Measurements from ENCODE around the gene THSD7B. TPM values are rescaled to one million over a fixed set of nuclear protein-coding genes. Genes with fewer than 3 reads are reported as not detected.

THSD7B gene
- total and polyA plus RNA-seq, 10 of the 15 experiments (the other 5 are each of a cell fraction or from before 2014, with no cell fraction given), result 0.03 to 0.56 (median 0.28) TPM

GRCh38 chr2:137002896-137003295 is 237.6 kb downstream of the THSD7B start:
- no peaks in the 10 kb centered on the region for H3K36me3 ChIP-seq (ENCODE audit: control insufficient read depth in 2 of 2, insufficient read depth in 2 of 2, low read length in 1 of 2)
- no peaks in the 10 kb centered on the region for H3K27me3 ChIP-seq (replicated peaks in 1 of 2; ENCODE audit: control insufficient read depth in 2 of 2, insufficient read depth in 2 of 2, low read length in 1 of 2)
- no peak overlapping the region for H3K4me3 ChIP-seq
- ChIA-PET SMC1A (ENCODE audit: uncharacterized antibody, unreplicated experiment) (no interaction called here), CTCF (interaction anchor here (0.6 kb wide), 1 partner anchor 377 kb away, joined by 4 read pairs; no protein-coding TSS in a partner anchor), POLR2A (no interaction called here), RAD21 (ENCODE audit: unreplicated experiment) (no interaction called here)
- no TSS peak for BruUV-seq (replicated peaks)
- intact Hi-C loops (cut with micrococcal nuclease; ENCODE audit: unreplicated experiment) (no loop called here), in situ Hi-C loops (cut with MboI) (no loop called here)
- no peaks in the 10 kb centered on the region for H3K79me2 ChIP-seq (ENCODE audit: control insufficient read depth, insufficient read depth, low read length)
- H3K9ac ChIP-seq (ENCODE audit: control insufficient read depth, insufficient read depth, low read length), result no peak overlapping the region
- no peak overlapping the region for H3K4me2 ChIP-seq (ENCODE audit: control insufficient read depth, insufficient read depth)
- TF ChIP-seq ZBED1 (IDR thresholded peaks at IDR 0.05; ENCODE audit: borderline replicate concordance) (no peak), ZNF687 (IDR thresholded peaks at IDR 0.05) (no peak), IRF4 (IDR thresholded peaks at IDR 0.05; ENCODE audit: low read depth, low read length) (no peak), CBX3 (IDR thresholded peaks at IDR 0.05; ENCODE audit: borderline replicate concordance, low read depth) (no peak)
- no peaks in the 10 kb centered on the region for H3K4me1 ChIP-seq (ENCODE audit: control insufficient read depth, insufficient read depth, low read length)
- WGBS (ENCODE audit: insufficient coverage, insufficient replicate concordance, low lambda C conversion rate, missing lambda C conversion rate), result 0% methylated on average over 1 of the region's 1 CpG
- no peaks in the 10 kb centered on the region for H3K9me3 ChIP-seq (replicated peaks; ENCODE audit: control insufficient read depth, insufficient read depth, low read length)
- H4K20me1 ChIP-seq (ENCODE audit: control insufficient read depth, insufficient read depth), result no peaks in the 10 kb centered on the region
- no peak overlapping the region for H2AFZ ChIP-seq (ENCODE audit: control insufficient read depth, low read depth, low read length)
- DNase-seq (ENCODE audit: low read depth, low spot score) (no peak), FAIRE-seq (no peak), ATAC-seq (no peak)
- no peak overlapping the region for H3K27ac ChIP-seq (ENCODE audit: control insufficient read depth, insufficient read depth)

- H3K4me3 ChIP-seq, result no peak overlapping the region
- in situ Hi-C loops (cut with MboI), result no loop called here
- no peaks in the 10 kb centered on the region for H3K79me2 ChIP-seq (ENCODE audit: control insufficient read depth, insufficient read depth, low read length)
- ChIA-PET SMC1A (ENCODE audit: uncharacterized antibody, unreplicated experiment) (no interaction called here), POLR2A (no interaction called here), RAD21 (ENCODE audit: unreplicated experiment) (no interaction called here), CTCF (interaction anchor here (1.5 kb wide), 1 partner anchor 9 kb away, joined by 3 read pairs; no protein-coding TSS in a partner anchor)
- no peak overlapping the region for H3K9ac ChIP-seq (ENCODE audit: control insufficient read depth, insufficient read depth, low read length)
- intact Hi-C loops (cut with micrococcal nuclease; ENCODE audit: unreplicated experiment), result no loop called here
- no peak for TF ChIP-seq IRF4 (IDR thresholded peaks at IDR 0.05; ENCODE audit: low read depth, low read length)
- no peak for TF ChIP-seq YY1 (IDR thresholded peaks at IDR 0.05; ENCODE audit: low read depth, low read length)
- no peak for TF ChIP-seq SMAD5 (IDR thresholded peaks at IDR 0.05; ENCODE audit: low read depth)
- TF ChIP-seq MAX (IDR thresholded peaks at IDR 0.05; ENCODE audit: low read depth, low read length), result no peak
- no peak for TF ChIP-seq RELA (IDR thresholded peaks at IDR 0.05; ENCODE audit: borderline replicate concordance, partially characterized antibody)
- BruUV-seq (replicated peaks), result no TSS peak
- H3K27ac ChIP-seq (ENCODE audit: control insufficient read depth, insufficient read depth), result no peak overlapping the region
- DNase-seq (ENCODE audit: low read depth, low spot score), result no peak
- H3K36me3 ChIP-seq (ENCODE audit: control insufficient read depth in 2 of 2, insufficient read depth in 2 of 2, low read length in 1 of 2), result no peaks in the 10 kb centered on the region
- FAIRE-seq, result no peak
- no peaks in the 10 kb centered on the region for H4K20me1 ChIP-seq (ENCODE audit: control insufficient read depth, insufficient read depth)
- ATAC-seq, result no peak
- H3K4me2 ChIP-seq (ENCODE audit: control insufficient read depth, insufficient read depth), result no peak overlapping the region
- 15% methylated on average over 2 of the region's 2 CpGs for WGBS (ENCODE audit: insufficient coverage, insufficient replicate concordance, low lambda C conversion rate, missing lambda C conversion rate)
- H3K4me1 ChIP-seq (ENCODE audit: control insufficient read depth, insufficient read depth, low read length), result no peaks in the 10 kb centered on the region
- H3K27me3 ChIP-seq (replicated peaks in 1 of 2; ENCODE audit: control insufficient read depth in 2 of 2, insufficient read depth in 2 of 2, low read length in 1 of 2), result no peaks in the 10 kb centered on the region
- no peak overlapping the region for H2AFZ ChIP-seq (ENCODE audit: control insufficient read depth, low read depth, low read length)
- no peaks in the 10 kb centered on the region for H3K9me3 ChIP-seq (replicated peaks; ENCODE audit: control insufficient read depth, insufficient read depth, low read length)
These were observed 239.9 kb downstream of the THSD7B start for GRCh38 chr2:137005210-137005609.
